ENCODE results near the gene SPTSSA.
A peak's percentile ranks its signal among the peaks of the same experiment; 100 is the strongest.

SPTSSA gene

DNA sequence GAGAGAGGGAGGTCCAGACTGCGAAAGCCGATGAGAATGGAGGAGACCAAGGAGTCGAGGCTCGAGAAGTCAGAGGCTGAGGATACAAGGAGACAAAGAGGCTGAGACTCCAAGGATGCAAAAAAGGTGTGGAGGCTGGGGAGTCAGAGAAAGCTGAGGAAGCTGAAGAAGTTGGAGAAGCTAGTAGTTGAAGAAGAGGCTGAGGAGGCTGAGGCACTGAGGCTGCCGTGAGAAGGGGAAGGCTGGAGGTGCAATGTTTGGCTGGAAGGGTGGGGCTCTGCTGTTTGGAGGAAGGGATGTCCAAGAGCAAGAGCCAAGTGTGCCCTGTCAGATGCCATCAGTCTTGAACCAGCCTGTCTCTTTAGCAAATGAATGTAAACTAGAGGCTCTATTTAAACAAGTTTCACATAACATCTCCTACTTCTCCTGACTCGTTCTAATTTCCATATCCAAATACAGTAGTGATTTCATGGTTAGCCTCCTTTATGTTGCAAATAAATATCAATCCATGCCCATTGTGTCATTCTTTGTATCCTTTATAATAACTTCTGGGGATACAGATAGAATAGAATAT is 10.8 kb upstream of the SPTSSA start:
- TF ChIP-seq, protein P1, sequence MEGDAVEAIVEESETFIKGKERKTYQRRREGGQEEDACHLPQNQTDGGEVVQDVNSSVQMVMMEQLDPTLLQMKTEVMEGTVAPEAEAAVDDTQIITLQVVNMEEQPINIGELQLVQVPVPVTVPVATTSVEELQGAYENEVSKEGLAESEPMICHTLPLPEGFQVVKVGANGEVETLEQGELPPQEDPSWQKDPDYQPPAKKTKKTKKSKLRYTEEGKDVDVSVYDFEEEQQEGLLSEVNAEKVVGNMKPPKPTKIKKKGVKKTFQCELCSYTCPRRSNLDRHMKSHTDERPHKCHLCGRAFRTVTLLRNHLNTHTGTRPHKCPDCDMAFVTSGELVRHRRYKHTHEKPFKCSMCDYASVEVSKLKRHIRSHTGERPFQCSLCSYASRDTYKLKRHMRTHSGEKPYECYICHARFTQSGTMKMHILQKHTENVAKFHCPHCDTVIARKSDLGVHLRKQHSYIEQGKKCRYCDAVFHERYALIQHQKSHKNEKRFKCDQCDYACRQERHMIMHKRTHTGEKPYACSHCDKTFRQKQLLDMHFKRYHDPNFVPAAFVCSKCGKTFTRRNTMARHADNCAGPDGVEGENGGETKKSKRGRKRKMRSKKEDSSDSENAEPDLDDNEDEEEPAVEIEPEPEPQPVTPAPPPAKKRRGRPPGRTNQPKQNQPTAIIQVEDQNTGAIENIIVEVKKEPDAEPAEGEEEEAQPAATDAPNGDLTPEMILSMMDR (IDR thresholded peaks at IDR 0.05; ENCODE audit: control insufficient read depth, extremely low read depth, insufficient read depth), result no peak
- no peak for DNase-seq (ENCODE audit: low read depth)
- no peak overlapping the region for H3K4me3 ChIP-seq (ENCODE audit: low read depth, low read length)

DNA sequence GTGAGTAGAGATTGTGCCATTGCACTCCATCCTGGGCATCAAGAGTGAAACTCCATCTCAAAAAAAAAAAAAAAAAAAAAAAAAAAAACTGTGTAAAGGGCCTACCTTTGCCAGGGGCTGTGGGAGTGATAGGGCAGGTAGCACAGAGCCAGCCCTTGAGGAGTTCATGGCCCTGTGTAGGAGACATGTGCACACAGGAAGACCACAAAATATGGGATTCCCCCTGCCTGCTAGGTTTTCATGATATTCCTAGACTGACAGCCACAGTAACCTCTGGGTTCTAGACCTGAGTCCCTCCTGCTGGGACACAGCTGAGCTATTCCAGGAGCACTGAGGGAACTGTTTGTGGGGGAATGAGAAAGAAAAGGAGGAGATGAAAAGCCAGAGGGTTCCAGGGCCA is 8.3 kb upstream of the SPTSSA start:
- no peak for DNase-seq (ENCODE audit: low read depth)
- H3K4me3 ChIP-seq (ENCODE audit: low read depth, low read length), result no peak overlapping the region
- TF ChIP-seq, protein P1 (IDR thresholded peaks at IDR 0.05; ENCODE audit: control insufficient read depth, extremely low read depth, insufficient read depth), result no peak

DNA sequence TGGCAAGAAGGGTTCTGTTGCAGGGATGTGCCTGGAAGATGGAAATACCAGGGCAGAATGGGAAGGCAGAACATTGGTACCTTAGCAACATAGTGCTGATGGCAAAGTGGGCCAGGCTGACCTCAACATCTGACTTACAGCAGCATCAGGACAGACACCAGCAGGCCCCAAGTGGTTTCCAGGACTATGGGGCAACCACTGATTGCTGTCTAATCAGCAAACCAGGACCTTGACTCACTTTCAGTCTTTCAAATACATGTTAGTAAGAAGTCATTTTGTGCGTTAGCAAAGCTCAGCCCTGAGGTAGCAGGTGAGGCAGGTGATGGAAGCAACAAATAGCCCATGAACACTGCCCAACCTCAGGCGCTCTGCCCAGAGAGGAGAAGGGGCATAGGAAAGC is 4.7 kb upstream of the SPTSSA start:
- DNase-seq (ENCODE audit: low read depth), result no peak
- TF ChIP-seq, protein P1 (IDR thresholded peaks at IDR 0.05; ENCODE audit: control insufficient read depth, extremely low read depth, insufficient read depth), result no peak
- H3K4me3 ChIP-seq (ENCODE audit: low read depth, low read length), result no peak overlapping the region

DNA sequence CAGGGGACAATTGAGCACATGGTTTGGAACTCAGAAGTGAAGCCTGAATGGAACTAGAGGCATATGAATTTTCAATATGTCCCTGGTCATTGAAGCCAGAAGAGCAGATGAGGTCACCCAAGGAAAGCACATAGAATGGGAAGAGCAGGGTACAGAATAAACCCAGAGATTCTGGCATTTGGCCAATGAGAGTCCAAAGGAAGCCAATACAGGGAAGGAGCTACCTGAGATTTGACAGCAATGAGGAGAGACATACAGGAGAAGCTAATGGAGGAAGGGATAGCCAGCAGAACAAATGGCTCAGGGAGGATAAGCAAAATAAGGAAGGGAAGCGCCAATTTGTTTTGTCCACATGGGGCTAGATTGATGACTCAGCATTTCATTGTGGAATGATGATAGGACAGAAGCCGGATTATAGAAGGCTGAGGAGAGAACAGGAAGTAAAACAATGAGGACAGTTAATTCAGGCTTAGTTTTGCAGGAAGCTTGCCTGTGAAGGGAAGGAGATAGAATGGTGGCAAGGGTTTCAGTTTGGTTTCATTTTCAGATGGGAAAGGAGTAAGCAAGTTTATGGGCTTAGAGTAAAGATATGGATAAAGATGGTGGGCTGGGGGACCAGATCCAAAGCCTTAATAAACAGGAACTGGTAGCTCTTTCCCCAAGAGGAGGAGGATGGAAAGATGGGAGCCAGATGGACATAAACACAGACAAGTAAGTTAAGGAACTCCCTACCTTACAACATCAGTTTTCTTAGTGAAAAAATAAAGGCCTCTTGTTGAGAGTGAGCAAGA is 3.2 kb upstream of the SPTSSA start:
- no peak for DNase-seq (ENCODE audit: low read depth)
- H3K4me3 ChIP-seq (ENCODE audit: low read depth, low read length), result no peak overlapping the region
- TF ChIP-seq, protein P1 (IDR thresholded peaks at IDR 0.05; ENCODE audit: control insufficient read depth, extremely low read depth, insufficient read depth), result no peak

DNA sequence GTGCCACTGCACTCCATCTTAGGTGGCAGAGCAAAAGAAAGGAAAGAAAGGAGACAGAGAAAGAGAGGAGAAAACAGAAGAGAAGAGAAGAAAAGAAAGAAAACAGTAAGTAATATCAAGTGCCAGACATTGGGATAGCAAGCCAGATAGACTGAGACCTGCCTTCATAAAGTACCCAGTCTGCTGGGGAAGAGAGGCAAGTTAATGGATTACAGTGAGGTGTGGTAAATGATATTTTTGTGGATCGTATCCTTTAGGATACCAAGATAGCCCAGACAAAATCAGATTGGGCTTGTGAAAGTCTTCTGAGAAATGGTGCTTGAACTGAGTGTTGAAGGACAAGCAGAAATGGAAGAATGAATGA is 1.5 kb upstream of the SPTSSA start:
- TF ChIP-seq, protein P1 (IDR thresholded peaks at IDR 0.05; ENCODE audit: control insufficient read depth, extremely low read depth, insufficient read depth), result no peak
- no peak overlapping the region for H3K4me3 ChIP-seq (ENCODE audit: low read depth, low read length)
- no peak for DNase-seq (ENCODE audit: low read depth)

DNA sequence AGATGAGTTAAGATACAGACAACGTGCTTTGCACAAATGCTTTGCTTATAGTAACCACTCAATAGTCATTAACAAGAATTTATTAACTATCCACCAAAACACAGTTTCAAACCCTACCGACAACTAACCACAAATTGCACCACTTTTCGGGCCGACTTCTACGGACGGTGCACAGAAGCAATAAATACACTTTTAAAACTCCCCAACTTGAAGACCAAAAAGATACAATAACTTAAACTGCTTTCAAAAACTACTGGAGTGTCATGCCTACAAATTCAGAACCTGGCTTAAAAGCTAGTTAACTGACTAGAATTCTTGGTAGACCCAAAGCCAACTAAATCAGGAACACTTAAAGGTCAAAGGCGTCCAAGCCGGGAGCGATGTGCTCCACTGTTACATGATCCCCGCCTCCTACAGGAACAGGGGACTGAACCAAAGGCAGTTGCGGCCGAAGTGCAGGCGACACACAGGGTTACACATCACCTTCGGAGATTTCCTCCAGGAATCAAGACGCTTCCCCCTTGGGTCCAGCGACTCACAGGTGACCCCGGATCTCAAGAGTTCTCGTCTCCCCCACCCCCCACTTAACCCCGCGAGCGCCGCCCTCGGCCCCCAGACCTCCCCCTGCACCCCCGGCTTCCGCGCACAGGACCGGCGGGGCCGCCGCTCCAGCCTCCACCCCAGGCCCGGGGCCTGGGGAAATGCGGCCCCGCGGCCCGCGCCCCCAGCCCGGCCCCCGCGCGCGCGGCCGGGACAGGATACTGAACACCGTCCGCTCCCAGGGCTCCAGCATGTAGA is 507 bp downstream of the SPTSSA start:
- TF ChIP-seq, protein P1 (IDR thresholded peaks at IDR 0.05; ENCODE audit: control insufficient read depth, extremely low read depth, insufficient read depth), result 0 out of 2 replicates have a peak, but pooled peaks have one; percentile 3
- no peak for DNase-seq (ENCODE audit: low read depth)
- H3K4me3 ChIP-seq (ENCODE audit: low read depth, low read length), result peak overlapping the region; percentile 63

Data from LNCaP clone FGC (cell line).